GM21737 (cell line): ENCODE data around the gene WDR1.
A peak's percentile ranks its signal among the peaks of the same experiment; 100 is the strongest.

Source experiments
- ATAC-seq: cut with Tn5 transposase; IDR thresholded peaks from one replicate; pipeline ENCODE4 v1.9.1; 2021; ENCODE audit warnings: mild to moderate bottlenecking, moderate library complexity; ENCODE audit not compliant: unreplicated experiment

The WDR1 gene

DNA sequence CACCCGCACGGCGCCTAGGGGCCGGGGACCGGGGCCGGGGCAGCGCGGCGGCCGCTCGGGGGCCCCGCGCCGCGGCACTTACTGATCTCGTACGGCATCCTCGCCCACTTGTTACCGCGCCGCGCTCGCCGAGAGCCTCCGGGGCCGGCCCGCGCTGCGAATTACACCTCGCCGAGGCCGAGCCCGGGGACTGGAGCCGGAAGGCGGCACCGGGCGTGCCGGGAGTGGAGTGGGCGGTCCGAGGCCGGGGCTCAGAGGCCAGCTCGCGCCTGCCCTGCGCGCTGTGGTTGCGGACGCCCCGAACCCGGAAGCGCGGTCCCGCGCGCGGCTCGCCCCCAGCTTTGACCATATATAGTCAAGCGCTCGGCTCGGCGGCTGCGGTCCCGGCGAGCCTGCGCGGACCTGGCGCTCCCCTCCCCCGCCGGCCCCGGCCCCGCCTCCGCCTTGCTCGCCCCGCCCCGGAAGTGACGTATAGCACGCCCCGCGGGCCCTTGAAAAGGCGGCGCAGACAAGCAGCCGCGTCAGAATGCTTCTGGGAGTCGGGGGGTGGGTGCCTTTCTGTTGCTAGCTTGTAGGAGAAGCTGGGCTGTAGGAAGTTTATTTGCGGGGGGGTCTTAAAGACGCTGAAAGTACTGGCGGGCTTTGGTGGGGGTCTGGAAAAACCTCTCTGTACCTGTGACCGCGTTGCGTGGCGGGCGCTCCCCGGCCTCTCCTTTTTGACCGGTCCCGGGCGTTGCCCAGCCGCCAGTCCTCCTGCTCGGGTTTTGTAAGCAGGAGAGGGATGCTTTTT is at the start of gene WDR1:
WDR1 (minus strand) TSS at position 231 of the 790 bp plus-strand sequence; CDS start at position 98, 133 bp downstream.
- ATAC-seq, result peak; percentile 90

DNA sequence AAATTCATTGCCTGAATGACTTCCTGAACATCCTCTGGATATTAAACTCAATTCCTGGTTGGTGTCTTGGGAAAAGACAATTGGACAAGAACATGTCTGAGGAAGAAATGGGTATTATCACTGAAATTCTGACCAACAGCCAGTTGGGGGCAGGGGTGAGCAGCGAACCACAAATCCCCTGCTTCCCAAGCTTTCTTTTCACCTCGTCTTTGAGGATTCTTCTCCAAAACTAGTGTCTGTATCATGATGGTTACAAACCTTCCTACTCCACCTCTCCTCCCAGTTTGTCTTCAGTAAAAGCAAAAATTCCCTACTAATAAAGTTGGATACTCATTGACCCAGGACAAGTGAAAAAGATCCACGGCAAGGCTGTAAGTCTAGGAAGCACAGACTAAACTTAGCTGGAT is 48.3 kb upstream of the WDR1 start:
- no peak for ATAC-seq

DNA sequence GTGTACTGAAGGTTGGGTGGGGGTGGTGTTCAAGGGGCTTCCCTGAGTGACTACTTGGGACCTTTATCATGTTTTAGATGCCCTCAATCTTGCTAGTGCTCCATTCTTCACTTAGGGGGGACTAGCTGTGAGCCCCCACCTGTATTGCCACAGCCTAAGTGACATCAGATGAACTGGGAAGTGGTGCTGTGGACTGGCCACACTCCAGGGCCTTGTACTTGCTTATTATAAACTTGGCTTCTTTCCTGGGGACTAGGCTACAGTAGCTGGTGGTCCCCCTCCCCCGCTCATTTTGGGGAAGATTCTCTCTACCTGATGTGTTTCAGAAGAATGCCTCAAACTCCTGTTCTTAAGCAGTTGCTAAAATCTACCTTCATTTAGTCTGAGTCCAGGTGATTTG is 46.7 kb upstream of the WDR1 start:
- ATAC-seq, result no peak

- no peak for ATAC-seq
These were observed 45.9 kb upstream of the WDR1 start for GRCh38 chr4:10162341-10163000.

DNA sequence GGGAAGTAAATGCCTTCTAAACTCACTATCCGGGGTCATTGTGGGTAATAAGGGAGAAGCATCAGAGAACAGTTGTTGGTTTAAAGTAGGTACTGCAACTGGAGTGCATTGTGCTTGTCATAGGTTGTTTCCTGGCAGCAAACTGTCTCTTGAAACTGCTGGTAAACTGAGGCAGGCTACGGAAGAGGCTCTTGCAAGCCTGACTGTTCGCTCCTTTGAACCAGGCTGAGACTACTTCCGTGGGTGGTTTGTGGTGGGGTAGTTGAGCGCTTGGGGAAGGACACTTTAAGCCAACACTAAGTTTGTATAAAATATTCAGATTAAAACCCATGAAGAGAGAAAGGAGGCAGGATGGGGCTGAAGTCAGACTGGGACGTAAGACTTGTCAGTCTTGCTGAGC is 45.2 kb upstream of the WDR1 start:
- no peak for ATAC-seq

DNA sequence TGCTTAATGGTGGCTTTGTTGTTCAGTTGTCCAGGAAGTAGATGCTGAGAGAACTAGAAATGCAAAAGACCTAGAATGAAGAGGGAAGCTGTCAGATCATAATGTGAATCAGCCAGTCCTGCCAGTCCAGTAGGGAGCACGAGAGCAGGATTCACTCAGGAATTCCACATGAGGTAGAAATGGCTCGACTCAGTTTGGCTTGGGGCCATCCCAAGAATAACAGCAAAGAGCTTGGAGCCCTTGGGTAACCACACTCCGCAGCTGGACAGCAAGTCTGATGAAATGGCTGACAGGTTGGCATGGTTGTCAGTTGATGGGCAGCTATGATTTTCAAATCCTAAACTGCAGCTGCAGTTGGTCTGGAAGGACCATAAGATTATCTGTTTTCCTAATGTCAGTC is 44.5 kb upstream of the WDR1 start:
- ATAC-seq, result no peak

GRCh38 chr4:10160281-10160856 is 43.8 kb upstream of the WDR1 start:
- ATAC-seq, result no peak

GRCh38 chr4:10159671-10160070 is 43.1 kb upstream of the WDR1 start:
- no peak for ATAC-seq

GRCh38 chr4:10158333-10158942 is 41.8 kb upstream of the WDR1 start:
- ATAC-seq, result no peak

- ATAC-seq, result peak; percentile 70
These were observed 41.1 kb upstream of the WDR1 start for GRCh38 chr4:10157478-10158332.

GRCh38 chr4:10154241-10154640 is 37.6 kb upstream of the WDR1 start:
- ATAC-seq, result no peak

DNA sequence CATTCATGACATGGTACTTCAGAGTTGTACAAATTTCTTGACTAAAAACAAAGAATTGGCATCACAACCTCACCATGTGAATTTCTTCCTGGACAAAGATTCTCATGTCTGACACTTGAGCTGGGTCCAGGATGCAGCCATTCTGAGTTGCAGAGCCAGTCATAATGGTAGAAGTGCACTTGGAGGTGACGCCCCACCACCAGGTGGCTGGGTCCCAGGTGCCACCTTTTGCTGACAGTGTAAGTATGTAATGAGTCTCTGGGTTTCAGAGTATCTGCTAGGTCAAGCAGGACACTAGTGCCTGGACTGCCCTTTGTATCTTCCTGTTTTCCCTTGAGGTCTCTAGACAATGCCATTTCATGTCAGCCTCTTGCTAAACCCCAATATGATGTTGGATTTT is 36.6 kb upstream of the WDR1 start:
- ATAC-seq, result no peak

- peak; percentile 57 for ATAC-seq
These were observed 34.6 kb upstream of the WDR1 start for GRCh38 chr4:10151182-10151581.

DNA sequence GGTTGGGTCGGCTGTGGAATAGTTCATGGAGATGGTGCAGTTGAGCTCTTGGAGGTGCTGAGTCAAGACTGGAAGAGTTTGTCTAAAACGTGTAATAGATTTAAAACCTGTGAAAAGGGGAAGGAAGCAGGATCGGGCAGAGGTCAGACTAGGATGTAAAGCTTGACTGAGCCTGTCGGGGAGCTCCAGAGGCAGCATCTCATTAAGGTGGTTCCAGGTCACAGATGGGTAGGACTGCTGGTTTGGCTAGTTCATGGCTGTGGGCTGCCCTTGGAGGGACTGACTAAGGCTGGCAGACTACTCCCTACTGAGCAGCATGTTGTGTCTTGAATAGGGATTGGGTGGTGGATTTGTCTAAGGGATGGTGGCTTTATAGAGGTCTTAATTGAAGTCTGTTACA is 28.4 kb upstream of the WDR1 start:
- ATAC-seq, result no peak

DNA sequence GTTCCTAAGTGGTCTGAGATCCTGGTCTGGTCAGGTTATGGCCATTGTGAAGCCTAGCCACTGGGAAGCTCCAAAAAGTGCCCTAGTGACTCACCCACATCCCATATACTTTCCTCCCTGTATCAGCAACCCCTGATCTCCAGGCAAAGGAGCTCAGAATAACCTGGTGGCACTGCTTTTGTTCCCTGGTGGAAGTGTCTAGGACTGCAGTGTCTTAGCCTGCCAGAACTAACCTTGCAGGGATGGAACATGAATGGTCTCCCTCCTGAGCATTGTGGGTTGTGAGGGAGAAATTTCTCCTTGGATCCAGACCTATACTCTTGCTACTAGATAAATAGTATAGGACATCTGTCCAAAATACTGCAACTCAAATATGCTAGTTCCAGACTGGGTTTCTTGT is 27.9 kb upstream of the WDR1 start:
- no peak for ATAC-seq

- ATAC-seq, result no peak
These were observed 26.6 kb upstream of the WDR1 start for GRCh38 chr4:10143171-10143570.

DNA sequence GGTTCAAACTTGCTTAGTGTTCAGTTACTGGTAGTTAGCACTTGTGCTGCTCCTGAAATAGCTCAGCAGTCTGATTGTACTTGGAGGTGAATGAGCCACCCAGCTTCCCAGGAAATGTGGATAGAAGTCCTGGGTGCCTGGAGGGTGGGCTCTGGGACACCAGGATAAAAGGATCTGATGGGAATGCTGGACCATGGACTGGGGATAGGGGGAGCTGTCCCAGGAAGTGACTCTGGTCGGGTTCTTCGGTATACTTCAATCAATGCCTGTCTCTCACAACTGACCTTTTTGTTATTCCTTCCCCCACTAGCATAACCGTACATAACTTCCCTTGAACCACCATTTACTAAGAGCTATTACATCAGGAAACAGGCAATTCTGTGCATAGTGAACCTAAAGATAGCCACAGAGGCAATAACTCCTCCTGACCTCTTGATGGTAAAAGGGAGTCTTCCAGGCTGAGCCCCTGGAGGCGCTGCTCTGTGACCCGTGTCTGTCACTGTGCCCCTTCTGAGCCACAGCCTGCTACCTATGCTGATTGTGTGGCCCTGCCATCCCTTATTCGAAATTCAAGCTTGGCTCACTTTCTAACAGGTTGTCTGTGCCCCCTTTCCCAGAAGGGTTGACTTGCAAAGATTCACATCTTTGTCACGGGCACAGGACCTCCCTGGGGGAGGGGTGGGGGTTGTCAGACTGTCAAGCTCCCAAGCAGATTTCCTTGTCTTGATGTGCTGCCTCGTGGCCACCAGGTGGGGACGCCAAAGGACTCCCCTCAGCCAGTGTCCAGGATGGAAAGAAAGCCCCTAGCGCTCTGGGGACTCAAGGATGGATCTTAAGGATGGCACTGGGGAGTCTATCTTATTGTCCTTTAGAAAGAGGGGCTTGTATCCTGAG is 24.5 kb upstream of the WDR1 start:
- ATAC-seq, result no peak

- no peak for ATAC-seq
These were observed 22.9 kb upstream of the WDR1 start for GRCh38 chr4:10139518-10139917.

GRCh38 chr4:10135260-10135659 is 18.7 kb upstream of the WDR1 start:
- ATAC-seq, result no peak

DNA sequence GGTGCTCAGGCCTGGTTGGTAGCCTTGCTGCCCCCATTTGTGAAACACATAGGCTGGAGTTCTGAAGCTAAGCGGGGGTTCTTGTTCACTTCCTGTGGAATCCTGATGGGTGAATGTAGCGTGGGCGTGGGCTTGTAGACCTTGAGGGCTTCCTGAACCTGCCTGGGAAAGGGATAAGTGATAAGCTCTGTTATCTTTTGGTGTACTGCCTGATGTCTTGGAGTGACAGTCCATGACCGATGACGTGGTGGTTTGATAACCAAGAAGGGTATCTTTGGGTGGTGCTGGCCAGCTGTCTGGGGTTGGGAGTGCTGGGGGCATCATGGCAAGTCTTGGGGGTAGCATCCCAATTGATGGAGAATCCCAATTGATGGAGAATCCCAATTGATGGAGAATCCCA is 17.5 kb upstream of the WDR1 start:
- ATAC-seq, result no peak
